IPS DF 6.9 (cell line): ENCODE data around the gene SAXO2.
"Not testable (repeated sequence)": the region's sequence is repeated elsewhere in the genome, so short reads cannot be mapped to it uniquely, and the experiment has no call there.

ENCODE experiments used
- DNase-seq: peaks from one replicate; pipeline ENCODE4 v3.0.0-alpha.2; 2013; ENCODE audit warnings: low read depth, low spot score
- H3K27ac ChIP-seq: one replicate; pipeline ENCODE4 v1.5.1; 2013; ENCODE audit warnings: low read length, control low read depth
- H3K27me3 ChIP-seq: 2 replicates; pipeline ENCODE4 v1.6.1; 2013; ENCODE audit warnings: mild to moderate bottlenecking, low read length; ENCODE audit not compliant: control insufficient read depth, insufficient read depth
- H3K36me3 ChIP-seq: 2 replicates; pipeline ENCODE4 v1.6.1; 2013; ENCODE audit warnings: low read length; ENCODE audit not compliant: control insufficient read depth, insufficient read depth
- H3K4me1 ChIP-seq: 2 replicates; pipeline ENCODE4 v1.6.1; 2013; ENCODE audit warnings: low read length; ENCODE audit not compliant: control insufficient read depth, insufficient read depth
- H3K4me3 ChIP-seq: 2 replicates; pipeline ENCODE4 v1.5.1; 2013; ENCODE audit warnings: mild to moderate bottlenecking, low read length
- H3K9me3 ChIP-seq: 2 replicates; pipeline ENCODE4 v1.6.1; 2013; ENCODE audit warnings: low read length, inconsistent platforms; ENCODE audit not compliant: control insufficient read depth, insufficient read depth
- WGBS: extraction: QIAGEN DNeasy Blood & Tissue Kit; methylation state at CpG from one replicate; pipeline ENCODE4 v1.1.7; 2013; ENCODE audit warnings: mixed read lengths, missing lambda C conversion rate; ENCODE audit not compliant: insufficient read length, insufficient coverage; 5-methylcytosine and 5-hydroxymethylcytosine counted together

The SAXO2 gene, protein sequence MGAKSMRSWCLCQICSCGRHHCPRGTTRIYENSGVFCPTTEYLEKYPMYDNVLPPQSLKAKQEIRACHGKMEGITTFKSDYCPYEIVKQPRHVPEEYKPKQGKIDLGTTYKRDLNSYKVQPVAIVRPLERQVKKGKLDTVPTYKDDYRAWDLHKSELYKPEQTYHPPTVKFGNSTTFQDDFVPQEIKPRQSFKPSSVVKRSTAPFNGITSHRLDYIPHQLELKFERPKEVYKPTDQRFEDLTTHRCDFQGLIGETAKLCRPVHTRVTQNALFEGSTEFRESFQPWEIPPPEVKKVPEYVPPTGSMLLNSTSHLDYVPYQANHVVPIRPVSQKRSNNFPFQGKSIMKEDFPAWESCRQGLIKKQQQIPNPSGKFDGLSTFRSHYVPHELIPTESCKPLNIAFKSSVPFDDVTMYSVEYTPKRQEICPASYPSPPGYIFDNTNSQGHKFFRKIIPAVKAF

DNA sequence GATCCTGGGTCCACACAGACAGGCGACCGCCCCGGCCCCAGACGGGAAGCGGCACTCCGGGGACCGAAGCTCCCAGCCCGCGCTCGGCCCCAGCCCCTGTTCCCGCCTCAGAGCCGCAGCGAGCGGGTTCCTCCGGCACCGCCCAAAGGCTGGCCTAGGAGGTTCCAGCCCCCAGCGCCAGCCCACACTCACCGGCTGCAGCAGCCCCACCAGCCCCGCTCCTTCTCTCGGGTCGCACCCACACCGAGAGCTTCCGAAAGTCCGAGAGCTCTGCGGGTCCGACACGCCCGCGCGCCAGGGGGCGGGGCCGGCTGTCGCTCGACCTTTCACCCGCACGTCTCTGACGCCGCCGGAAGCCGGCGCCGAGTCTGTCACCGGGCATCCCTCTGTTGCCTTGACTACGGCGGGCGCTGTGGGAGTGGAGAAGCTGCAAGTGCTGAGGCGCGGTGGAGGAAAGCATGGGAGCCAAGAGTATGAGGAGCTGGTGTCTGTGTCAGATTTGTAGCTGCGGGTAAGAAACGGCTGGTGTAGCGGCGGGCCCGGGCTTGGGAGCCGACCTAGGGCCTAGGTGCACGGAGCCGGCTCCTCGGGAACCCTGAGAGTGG lies at the start of gene SAXO2, which contains the start of gene EFL1:
TSS of gene SAXO2 (plus strand) at position 397 of the 605 bp plus-strand sequence. CDS start at position 459, 62 bp downstream.
TSS of gene EFL1 (minus strand) at position 313 of the 605 bp plus-strand sequence. CDS start 956 bp downstream, outside the sequence.
- H3K9me3 ChIP-seq, result no peaks in the 10 kb centered on the region
- H3K27ac ChIP-seq, result no peak within 1 kb of the TSS
- no peaks in the 10 kb centered on the region for H3K4me1 ChIP-seq
- H3K4me3 ChIP-seq, result peak within 1 kb of the TSS; percentile 96
- H3K27me3 ChIP-seq, result no peaks in the 10 kb centered on the region
- WGBS, result no CpG with 5 or more reads among the region's 57 CpGs
- peak; percentile 43 for DNase-seq
- H3K36me3 ChIP-seq, result no peaks in the 10 kb centered on the region

DNA sequence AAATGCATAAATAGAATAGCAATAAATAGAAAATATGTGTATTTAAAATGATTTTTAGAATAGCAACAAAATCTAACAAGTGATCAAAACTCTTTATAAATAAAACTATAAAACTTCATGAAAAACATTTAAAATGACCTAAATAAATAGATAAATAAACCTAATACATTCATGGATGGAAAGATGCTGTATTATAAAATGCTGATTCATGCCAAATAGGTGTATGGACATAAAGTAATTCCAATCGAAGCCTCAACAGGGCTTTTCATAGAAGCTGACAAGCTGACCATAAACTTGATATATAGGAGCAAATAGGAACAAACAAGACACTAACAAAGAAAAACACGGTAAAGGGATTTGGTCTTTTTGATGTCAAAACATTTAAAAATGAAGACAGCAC lies 46.5 kb upstream of the SAXO2 start:
- H3K36me3 ChIP-seq, H3K27ac ChIP-seq, H3K4me1 ChIP-seq, DNase-seq, H3K9me3 ChIP-seq, H3K4me3 ChIP-seq, H3K27me3 ChIP-seq: not testable (repeated sequence)
- no CpG with 5 or more reads among the region's 2 CpGs for WGBS

DNA sequence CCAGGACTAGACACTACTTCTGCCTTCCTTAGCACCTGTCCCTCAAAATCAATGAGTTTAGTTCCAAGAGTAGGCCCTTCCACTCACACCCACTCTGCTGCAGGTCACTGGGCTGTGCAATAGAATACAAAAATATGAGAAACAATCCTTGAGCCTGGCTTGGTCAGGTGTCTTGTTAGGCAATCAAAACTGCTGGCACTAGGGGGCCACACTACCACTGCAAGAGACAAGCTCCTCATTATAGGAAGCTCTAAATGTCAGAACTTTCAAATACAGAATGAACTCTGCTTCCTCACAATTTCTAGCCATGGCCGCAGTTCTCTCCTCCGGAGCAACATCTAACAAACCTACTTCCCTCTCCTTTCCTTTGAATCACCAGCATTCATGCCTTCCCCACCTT lies 41.1 kb upstream of the SAXO2 start:
- not testable (repeated sequence) for H3K4me3 ChIP-seq, H3K27ac ChIP-seq, H3K27me3 ChIP-seq, DNase-seq, H3K4me1 ChIP-seq, H3K9me3 ChIP-seq, H3K36me3 ChIP-seq
- no CpG with 5 or more reads among the region's 2 CpGs for WGBS

DNA sequence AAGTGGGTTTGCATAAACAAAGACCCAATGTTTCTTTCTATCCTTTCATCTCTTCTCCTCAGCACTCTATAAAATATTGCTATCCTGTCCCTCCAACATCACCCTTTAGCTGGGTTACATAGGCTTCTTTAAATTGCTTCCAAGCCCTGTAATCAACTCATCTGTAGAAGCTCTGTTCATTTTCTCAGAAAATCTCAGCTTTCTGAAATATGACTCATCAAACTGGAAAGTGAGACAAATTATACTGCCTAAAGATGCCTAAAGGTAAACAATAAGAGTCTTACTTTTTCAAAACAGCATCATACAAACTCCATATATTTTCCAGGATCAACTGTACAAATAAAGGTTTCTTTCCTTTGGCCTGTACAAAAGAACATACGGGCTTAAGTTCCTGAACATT lies 33.9 kb upstream of the SAXO2 start:
- no peaks in the 10 kb centered on the region for H3K9me3 ChIP-seq
- no peaks in the 10 kb centered on the region; the same call in 1 of the 2 replicates for H3K4me1 ChIP-seq
- no CpG with 5 or more reads among the region's 1 CpG for WGBS
- H3K27me3 ChIP-seq, result no peaks in the 10 kb centered on the region
- no peak for DNase-seq
- no peak overlapping the region for H3K27ac ChIP-seq
- no peaks in the 10 kb centered on the region; the same call in 1 of the 2 replicates for H3K36me3 ChIP-seq
- H3K4me3 ChIP-seq, result no peak overlapping the region

DNA sequence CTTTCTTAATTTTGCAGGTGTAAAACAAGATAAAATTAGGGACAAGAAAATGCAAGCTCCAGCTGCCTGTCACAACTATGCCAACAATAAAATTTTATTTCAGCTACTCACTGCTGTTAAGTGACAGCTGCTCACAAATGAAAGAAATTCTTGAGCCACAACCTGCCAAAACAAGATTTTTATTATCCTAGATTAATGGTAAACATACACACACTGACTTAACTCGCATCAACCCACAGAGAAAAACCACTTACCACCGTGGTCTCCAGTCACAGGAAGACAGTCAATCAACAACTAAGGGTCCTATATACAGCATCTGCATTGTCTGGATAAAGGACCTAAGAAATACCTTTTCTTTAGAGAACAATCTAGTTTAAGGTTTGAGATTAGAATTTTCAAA lies 31.4 kb upstream of the SAXO2 start:
- no CpG with 5 or more reads among the region's 2 CpGs for WGBS
- no peak overlapping the region for H3K4me3 ChIP-seq
- H3K4me1 ChIP-seq, result no peaks in the 10 kb centered on the region; the same call in 1 of the 2 replicates
- H3K27ac ChIP-seq, result no peak overlapping the region
- H3K27me3 ChIP-seq, result no peaks in the 10 kb centered on the region
- H3K9me3 ChIP-seq, result no peaks in the 10 kb centered on the region
- no peak for DNase-seq
- no peaks in the 10 kb centered on the region; the same call in 1 of the 2 replicates for H3K36me3 ChIP-seq

DNA sequence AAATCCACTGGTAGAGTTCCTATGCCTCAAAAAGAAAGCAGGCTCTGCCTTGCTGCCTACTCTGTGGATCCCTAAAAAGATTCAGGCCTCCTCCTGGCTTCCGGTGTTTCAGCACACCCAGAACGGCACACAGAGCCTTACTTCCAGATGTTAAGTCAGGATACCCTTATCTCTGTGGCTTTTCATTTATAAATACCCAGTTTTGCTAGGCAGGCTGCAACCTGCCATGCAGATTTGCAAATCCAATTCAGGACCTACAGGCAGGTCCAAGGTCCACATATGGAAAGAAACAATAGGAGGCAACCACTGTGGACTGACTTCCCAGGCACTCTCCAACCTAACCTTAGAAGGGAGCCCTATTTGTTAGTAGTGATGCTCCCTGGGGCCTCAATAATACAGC lies 30.8 kb upstream of the SAXO2 start:
- DNase-seq, result no peak
- Histone ChIP-seq H3K27ac (no peak overlapping the region), H3K9me3 (no peaks in the 10 kb centered on the region), H3K4me1 (no peaks in the 10 kb centered on the region; the same call in 1 of the 2 replicates), H3K27me3 (no peaks in the 10 kb centered on the region), H3K4me3 (no peak overlapping the region), H3K36me3 (no peaks in the 10 kb centered on the region; the same call in 1 of the 2 replicates)
- no CpG with 5 or more reads among the region's 2 CpGs for WGBS

DNA sequence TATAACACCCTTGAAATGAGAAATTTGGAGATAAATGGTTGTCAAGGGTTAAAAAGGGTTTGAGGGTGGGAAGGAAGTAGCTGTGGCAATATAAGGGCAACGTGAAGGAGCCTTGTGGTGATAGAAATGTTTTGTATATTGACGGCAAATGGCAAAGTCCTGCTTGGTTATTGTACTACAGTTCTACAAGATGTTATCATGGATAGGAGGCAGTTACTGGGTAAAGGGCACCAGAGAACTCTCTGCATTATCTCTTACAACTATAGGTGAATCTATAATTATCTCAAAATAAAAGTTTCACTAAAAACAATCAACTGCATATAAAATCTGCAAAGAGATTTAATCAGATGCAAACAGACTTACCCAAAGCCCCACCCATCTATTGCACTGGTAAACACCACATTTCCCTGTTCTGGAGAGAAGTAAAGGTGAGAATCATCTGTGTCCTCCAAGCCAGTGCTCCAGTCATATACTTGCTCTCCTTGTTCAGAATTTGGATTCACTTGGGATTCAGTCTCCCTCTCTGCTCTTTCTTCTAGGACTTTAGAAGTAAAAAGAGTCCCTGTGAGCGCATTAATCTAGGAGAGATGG lies 24.6 kb upstream of the SAXO2 start:
- not testable (repeated sequence) for H3K36me3 ChIP-seq, H3K9me3 ChIP-seq, DNase-seq, H3K27ac ChIP-seq, H3K4me3 ChIP-seq, H3K4me1 ChIP-seq, H3K27me3 ChIP-seq
- no CpG with 5 or more reads among the region's 3 CpGs for WGBS

DNA sequence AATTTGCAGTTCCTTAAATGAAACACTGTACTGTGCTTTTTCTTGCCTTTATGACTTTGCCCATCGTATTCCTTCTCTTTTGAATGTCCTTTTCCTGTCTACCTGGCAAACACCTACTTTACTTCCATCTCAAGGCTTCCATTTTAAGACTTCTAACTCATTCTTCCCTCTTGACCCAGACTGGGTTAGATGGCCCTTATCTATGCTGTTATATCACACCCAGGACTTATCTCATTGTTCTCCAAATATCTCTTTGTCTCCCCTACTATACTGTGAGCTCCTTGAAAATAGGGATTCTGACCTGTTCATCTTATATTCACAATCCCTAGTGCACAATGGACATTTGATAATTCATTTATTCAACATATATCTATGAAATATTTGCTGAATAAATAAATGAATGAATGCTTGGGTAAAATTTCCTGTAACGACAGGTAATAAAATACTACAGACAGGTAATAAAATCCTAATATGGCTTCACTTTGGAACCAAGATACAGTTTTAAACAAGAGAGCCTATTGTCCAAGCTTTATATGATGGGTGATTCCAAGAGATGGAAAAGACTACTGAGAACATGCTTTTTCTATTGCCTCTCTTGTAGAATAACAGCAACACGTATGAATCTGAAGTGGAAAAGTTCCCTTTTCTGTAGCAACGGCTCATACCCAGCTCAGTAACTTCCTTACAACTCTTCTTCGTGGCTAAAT lies 22.8 kb upstream of the SAXO2 start:
- DNase-seq, result no peak
- WGBS, result no CpG with 5 or more reads among the region's 5 CpGs
- H3K4me1 ChIP-seq, result no peaks in the 10 kb centered on the region
- H3K4me3 ChIP-seq, result no peak overlapping the region
- no peaks in the 10 kb centered on the region for H3K27me3 ChIP-seq
- no peaks in the 10 kb centered on the region for H3K9me3 ChIP-seq
- H3K27ac ChIP-seq, result no peak overlapping the region
- no peaks in the 10 kb centered on the region for H3K36me3 ChIP-seq

DNA sequence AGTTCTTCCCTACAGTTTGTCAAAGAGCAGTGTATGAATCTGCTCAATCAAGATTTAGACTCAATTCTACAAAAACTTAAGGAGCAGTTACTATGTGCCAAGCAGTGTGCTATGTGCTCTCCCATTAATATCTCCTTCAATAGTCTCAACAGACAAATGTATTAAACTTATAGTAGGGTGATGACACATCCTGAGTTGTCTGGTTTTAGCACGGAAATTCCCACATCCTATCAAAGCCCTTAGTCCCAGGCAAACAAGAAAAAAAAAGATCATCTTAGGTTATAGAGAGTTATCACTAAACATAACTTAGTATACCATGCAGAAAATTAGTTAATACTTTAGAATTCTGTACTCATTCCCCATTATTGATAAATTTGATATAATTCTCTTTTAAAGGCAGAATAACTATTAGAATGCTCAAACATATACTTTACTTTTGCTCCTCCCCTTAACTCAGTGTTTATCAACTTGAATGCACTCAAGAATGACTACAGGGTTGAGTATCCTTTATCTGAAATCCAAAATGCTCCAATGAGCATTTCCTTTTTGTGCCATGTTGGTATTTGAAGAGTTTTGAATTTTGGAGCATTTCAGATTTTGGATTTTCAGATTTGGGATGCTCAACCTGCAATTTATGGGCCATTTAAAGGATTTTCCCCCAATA lies 20.6 kb upstream of the SAXO2 start:
- H3K4me1 ChIP-seq, H3K36me3 ChIP-seq, H3K27ac ChIP-seq, DNase-seq, H3K9me3 ChIP-seq, H3K4me3 ChIP-seq, H3K27me3 ChIP-seq: not testable (repeated sequence)
- no CpG with 5 or more reads among the region's 1 CpG for WGBS

DNA sequence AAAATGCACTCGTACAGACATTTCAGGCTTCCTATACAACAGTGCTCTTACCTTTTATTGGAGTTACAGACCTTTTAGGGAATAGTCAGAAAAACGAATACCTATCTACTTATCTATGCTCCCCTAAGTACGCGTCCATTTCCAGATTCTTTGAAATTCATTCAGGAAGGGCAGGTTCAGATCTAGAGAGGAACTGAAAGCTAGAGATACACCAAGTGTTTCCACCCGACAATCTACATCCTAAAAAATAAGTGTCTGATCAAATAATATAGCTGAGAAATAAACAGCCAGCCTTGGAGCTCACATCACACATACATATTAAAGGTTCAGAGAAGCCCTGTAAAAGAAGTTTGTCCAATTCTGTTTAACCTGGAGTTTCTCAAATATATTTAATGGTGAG lies 19.0 kb upstream of the SAXO2 start:
- not testable (repeated sequence) for H3K4me1 ChIP-seq, H3K4me3 ChIP-seq, H3K27ac ChIP-seq, DNase-seq, H3K27me3 ChIP-seq, H3K9me3 ChIP-seq, H3K36me3 ChIP-seq
- WGBS, result no CpG with 5 or more reads among the region's 5 CpGs
